Thoracic aorta (tissue), 2 donors: ENCODE results near the gene MARK3. TPM values are rescaled to one million over a fixed set of nuclear protein-coding genes. Genes with fewer than 3 reads are reported as not detected.

ENCODE experiments used
- ATAC-seq: fragments of 150-250 bp; one replicate; pipeline ENCODE4 v1.8.0; 2017; ENCODE audit warnings: low read depth; ENCODE audit not compliant: insufficient number of reproducible peaks, low FRiP score
- DNase-seq: peaks from one replicate; pipeline ENCODE4 v3.0.0-alpha.2; 2020; ENCODE audit warnings: low spot score
- H3K27ac ChIP-seq, 2 donors: fragments of 200-600 bp; sonication (generic); 1 replicate in 1 of 2; 2 replicates in 1 of 2; pipeline ENCODE4 v1.5.1; 2016; ENCODE audit warnings: mild to moderate bottlenecking in 2 of 2, moderate library complexity in 2 of 2
- H3K27me3 ChIP-seq: fragments of 200-600 bp; sonication (generic); replicated peaks from 2 replicates; pipeline ENCODE4 v1.6.0; 2016; ENCODE audit warnings: mild to moderate bottlenecking; ENCODE audit not compliant: insufficient read depth
- H3K36me3 ChIP-seq: fragments of 200-600 bp; sonication (generic); one replicate; pipeline ENCODE4 v1.5.1; 2016
- H3K4me1 ChIP-seq, 2 donors: fragments of 200-600 bp; sonication (generic); 1 replicate in 1 of 2; 2 replicates in 1 of 2; pipeline versions ENCODE4 v1.5.1 to v1.6.0; 2016; ENCODE audit warnings: low read depth in 2 of 2, mild to moderate bottlenecking in 1 of 2; ENCODE audit not compliant: control insufficient read depth in 1 of 2
- H3K4me3 ChIP-seq: fragments of 200-600 bp; sonication (generic); 2 replicates; pipeline ENCODE4 v1.5.1; 2016; ENCODE audit warnings: mild to moderate bottlenecking
- H3K9me3 ChIP-seq: fragments of 200-600 bp; sonication (generic); 2 replicates; pipeline ENCODE4 v1.5.1; 2016
- total RNA-seq, 2 donors: library from RNA; depleted of rRNA; stranded (reverse); fragments of >200 nt; gene quantifications; one replicate each; pipeline versions ENCODE4 v1.1.0 to v1.2.3, GENCODE V29; 2016
- TF ChIP-seq, protein P1 (sequence below): fragments of 200-600 bp; sonication (generic); IDR thresholded peaks from one replicate; pipeline ENCODE4 v1.5.1; 2019; ENCODE audit warnings: antibody characterized with exemption

MARK3 gene
- total RNA-seq, 2 donors from 2014 or later = 77.6 to 133 TPM

- H3K27me3 ChIP-seq = no peaks in the 10 kb centered on the region
- H3K9me3 ChIP-seq = no peaks in the 10 kb centered on the region
- H3K27ac ChIP-seq = no peak overlapping the region
- peaks cover 63% of the 10 kb centered on the region for H3K36me3 ChIP-seq
- no peak overlapping the region for H3K4me3 ChIP-seq
- ATAC-seq (no peak), DNase-seq (no peak)
- H3K4me1 ChIP-seq = peaks cover 0 to 10% of the 10 kb centered on the region in 2 donors
- TF ChIP-seq, protein P1, sequence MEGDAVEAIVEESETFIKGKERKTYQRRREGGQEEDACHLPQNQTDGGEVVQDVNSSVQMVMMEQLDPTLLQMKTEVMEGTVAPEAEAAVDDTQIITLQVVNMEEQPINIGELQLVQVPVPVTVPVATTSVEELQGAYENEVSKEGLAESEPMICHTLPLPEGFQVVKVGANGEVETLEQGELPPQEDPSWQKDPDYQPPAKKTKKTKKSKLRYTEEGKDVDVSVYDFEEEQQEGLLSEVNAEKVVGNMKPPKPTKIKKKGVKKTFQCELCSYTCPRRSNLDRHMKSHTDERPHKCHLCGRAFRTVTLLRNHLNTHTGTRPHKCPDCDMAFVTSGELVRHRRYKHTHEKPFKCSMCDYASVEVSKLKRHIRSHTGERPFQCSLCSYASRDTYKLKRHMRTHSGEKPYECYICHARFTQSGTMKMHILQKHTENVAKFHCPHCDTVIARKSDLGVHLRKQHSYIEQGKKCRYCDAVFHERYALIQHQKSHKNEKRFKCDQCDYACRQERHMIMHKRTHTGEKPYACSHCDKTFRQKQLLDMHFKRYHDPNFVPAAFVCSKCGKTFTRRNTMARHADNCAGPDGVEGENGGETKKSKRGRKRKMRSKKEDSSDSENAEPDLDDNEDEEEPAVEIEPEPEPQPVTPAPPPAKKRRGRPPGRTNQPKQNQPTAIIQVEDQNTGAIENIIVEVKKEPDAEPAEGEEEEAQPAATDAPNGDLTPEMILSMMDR = no peak
Measured at GRCh38 chr14:103341250-103342129, 43.7 kb upstream of the MARK3 start.

- TF ChIP-seq, protein P1 = no peak
- DNase-seq (no peak), ATAC-seq (no peak)
- Histone ChIP-seq H3K36me3 (peaks cover 45% of the 10 kb centered on the region), H3K4me1 (no peaks in the 10 kb centered on the region), H3K27ac (no peak overlapping the region), H3K27me3 (no peaks in the 10 kb centered on the region), H3K4me3 (no peak overlapping the region), H3K9me3 (no peaks in the 10 kb centered on the region)
Measured at GRCh38 chr14:103343164-103343879, 41.9 kb upstream of the MARK3 start.

- ATAC-seq = no peak
- no peak overlapping the region for H3K4me3 ChIP-seq
- DNase-seq = no peak
- H3K9me3 ChIP-seq = no peaks in the 10 kb centered on the region
- peaks cover 36% of the 10 kb centered on the region for H3K36me3 ChIP-seq
- TF ChIP-seq, protein P1 = no peak
- H3K4me1 ChIP-seq = no peaks in the 10 kb centered on the region
- no peaks in the 10 kb centered on the region for H3K27me3 ChIP-seq
- no peak overlapping the region for H3K27ac ChIP-seq
Measured at GRCh38 chr14:103343905-103344797, 41.1 kb upstream of the MARK3 start.

- TF ChIP-seq, protein P1 = no peak
- no peaks in the 10 kb centered on the region for H3K27me3 ChIP-seq
- no peak overlapping the region for H3K4me3 ChIP-seq
- H3K4me1 ChIP-seq = no peaks in the 10 kb centered on the region
- no peak for ATAC-seq
- H3K9me3 ChIP-seq = no peaks in the 10 kb centered on the region
- no peak overlapping the region for H3K27ac ChIP-seq
- peaks cover 15% of the 10 kb centered on the region for H3K36me3 ChIP-seq
- no peak for DNase-seq
Measured at GRCh38 chr14:103346286-103346685, 38.9 kb upstream of the MARK3 start.
